NCI-H1436 (cell line): ENCODE results near the gene EPHX1.

Experiments
- DNase-seq: peaks from one replicate; lab custom pipeline; 2025; lab: John Stamatoyannopoulos, UW

EPHX1 gene

DNA sequence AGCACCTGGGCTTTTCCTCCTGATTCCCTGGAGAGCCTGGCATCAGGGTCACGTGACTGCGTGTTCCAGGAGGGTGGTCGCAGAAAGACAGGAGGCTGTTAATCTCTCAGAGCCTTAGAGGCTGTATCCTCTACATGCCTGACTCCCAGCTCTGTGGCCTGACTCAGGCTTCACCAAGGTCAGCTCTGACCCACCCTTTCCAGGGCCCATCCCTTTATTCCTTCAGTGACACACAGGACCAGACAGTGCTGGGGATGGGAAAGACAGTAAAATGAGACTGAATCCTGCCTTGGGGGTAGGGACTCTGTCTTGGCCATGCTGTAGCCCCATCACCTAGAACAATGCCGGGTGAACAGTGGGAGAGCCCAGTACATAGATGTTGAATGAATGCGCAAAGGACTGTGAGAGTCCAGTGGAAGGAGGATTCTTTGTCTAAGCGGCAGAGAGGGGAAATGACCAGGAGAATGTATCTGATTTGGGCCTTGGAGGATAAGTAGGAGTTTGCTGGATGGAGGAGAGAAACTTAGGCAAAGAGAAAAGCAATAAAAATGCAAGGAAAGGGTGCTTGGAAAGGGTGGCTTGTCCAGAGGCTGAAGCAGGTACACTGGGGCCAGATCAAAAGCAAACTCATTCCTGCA, 33.0 kb downstream of the EPHX1 start:
- DNase-seq: no peak

GRCh38 chr1:225843426-225843795, 33.5 kb downstream of the EPHX1 start:
- DNase-seq: no peak

DNA sequence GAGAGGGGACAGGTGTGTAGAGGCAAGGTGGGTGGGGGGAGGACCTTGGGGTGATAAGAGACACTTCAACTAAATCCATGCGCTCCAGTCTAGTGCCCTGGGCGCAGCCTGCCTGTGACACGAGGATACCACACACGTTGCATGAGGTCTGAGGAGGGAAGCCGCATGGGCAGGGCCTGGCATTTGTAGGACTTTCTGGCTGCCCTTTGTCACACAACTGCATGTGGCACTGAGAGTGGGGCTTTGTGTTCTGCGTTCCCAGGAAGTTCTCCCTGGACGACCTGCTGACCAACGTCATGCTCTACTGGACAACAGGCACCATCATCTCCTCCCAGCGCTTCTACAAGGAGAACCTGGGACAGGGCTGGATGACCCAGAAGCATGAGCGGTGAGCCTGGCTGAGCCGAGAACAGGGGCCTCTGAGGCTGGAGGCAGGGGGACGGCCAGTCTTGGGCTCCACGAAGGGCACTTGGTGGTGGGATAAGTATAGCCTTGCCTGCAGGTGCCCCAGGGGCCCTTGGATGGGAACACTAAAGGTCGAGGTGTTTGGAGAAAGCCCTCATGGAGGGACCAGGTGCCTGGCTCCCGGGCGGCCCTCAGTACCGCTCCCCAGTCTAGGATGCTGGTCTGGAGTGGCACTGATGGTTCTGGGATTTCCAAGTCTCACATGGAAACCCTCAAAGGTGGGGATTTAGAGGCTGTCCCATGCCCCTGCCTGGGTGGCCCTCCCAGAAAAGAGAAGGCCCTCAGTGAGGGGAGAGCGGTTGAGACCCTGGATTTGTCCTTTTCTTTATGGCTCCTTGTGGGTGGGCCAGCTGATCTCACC, 34.5 kb downstream of the EPHX1 start:
- DNase-seq: no peak

GRCh38 chr1:225845097-225845496, 35.2 kb downstream of the EPHX1 start:
- no peak for DNase-seq

- DNase-seq: peak; percentile 73
Measured at GRCh38 chr1:225845571-225846259, 35.8 kb downstream of the EPHX1 start.

DNA sequence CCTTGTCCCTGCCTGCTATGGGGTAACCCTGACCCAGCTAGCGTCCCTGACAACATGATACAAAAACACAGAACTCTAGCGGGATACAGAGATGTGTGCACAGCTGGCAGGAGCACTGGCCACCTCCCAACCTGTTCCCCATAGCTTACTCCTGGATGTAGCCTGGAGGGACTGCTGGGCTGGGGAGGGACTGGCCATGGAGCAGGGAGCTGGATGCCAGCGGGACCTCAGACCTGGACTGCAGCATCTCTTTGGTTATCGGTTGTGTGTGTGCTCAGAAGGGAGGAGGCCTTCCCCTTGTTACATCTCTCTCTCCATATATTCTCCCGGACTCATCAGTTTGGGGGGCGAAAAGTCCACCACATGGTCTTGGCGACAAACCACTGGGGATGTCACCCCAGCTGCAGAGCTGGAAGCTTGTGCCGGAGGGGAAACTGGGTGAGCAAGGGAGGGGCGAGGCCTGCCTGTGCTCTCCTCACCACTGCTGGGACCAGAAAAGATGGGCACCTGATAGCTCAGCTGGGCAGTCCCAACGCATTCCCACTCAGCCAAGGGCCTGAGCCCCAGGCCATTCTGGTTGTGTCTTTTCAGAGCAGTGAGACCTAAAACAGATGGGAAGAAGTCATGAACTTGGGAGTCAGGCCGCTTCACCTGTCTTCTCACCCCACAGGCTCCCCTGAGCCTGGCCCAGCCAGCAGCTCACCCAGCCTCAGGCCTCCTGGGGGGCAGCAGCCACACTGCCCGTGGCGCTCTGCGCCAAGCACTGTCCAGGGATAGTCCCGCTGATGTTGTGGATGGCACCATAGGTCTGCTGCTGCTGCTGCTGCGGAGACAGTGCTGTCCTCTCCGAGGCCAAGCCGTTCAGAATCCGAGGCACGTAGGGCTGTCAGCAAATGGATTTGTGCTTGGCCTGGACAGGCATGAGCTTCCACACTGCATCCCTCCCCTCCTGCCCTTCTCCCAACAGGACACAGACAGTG, 36.7 kb downstream of the EPHX1 start:
- DNase-seq: no peak

GRCh38 chr1:225847610-225848009, 37.7 kb downstream of the EPHX1 start:
- peak; percentile 25 for DNase-seq

DNA sequence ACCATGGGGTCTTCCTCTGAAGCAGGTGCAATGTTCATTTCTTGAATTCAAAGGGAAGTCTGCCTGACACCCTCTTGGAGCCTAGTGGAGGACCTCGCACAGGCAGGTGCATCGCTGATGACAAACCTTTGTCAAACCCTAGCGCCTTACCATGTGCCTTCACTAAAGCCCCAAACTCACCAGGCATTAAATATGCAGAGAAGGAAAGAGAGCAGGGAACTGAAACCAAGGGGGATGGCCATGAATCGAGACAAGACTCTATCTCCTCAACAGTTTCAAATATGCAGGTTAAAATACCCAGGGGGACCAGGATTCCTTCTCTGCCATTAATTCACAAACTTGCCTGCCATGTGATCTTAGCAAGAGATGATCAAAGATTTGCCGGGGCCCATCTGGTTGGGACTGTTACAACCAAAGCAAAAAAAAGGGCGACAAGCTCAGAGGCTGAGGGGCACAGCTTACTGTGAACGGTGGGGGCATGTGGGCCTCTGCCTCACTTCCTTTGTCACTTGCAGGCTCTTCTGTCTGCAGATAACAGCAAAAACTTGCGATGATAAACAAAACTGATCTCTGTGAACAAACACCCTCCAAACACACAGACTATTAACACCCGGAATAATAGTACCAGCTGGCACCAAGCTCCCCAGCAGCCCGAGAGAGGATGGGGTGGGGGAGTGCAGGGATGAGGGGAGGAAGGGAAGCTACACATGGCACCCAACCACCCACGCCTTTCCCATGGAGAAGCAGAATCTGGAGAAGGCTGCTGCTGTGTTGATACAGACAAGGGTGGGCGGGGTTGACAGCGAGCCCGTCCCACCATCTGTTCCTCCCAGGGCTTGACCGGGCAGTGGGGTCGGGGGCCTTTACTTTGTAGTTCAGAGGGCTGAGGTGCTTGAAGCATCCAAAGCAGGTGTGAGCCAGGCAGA, 38.4 kb downstream of the EPHX1 start:
- peak; percentile 29 for DNase-seq

DNA sequence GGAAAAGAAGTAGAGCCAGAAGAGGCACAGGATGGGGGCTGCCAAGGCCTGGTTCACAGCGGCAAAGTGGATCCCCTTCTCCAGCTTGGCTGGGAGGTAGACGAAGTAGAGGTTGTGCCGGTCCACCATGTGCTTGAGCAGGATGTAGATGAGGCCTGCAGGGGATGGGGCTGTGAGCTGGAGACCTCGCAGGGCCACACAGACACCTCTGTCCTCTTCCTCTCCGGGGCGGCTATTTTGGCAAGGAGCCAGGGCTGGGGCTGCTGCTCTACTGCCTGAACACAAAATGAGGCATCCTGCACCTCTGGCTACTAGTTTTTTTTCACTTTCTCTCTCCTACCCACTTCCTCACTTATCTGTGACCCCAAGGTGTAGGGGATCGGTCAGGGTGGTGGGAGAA, 40.0 kb downstream of the EPHX1 start:
- DNase-seq: no peak

DNA sequence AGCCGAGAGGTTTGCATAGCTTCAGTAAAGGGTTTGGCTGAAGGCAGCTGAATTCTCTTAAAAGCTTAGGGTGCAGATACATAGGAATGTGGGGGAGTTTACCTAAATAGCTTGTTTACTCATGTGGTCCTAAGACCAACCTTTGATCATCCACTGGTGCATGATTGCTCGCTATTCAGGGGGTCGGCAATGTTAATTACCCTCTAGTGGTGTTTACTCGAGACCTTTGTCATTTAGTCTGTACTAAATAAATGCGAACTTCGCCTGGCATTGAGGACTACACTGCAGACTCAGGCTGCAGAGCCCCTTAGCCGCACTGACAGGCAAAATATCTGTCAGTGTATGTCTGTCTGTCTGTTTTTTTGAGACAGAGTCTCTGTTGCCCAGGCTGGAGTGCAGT, 40.4 kb downstream of the EPHX1 start:
- DNase-seq: no peak

DNA sequence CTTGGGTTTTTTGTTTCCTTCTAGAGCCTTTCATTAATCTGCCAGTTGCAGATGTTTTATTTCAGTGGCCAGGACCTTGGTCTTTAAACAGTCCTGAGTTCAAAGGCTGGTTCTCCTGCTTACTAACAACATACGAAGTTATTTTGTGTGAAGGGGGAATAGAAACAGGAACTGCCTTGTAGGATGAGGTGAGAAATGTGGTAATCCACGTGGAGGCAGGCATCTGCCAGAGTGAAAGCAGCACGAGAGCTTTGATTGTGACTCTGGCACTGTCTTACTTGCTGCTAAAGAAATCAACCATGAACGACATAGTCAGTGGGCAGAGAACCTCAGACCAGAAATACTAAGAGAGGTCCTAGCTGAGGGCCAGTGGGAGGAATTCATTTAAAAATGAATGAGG, 41.9 kb downstream of the EPHX1 start:
- DNase-seq: no peak

DNA sequence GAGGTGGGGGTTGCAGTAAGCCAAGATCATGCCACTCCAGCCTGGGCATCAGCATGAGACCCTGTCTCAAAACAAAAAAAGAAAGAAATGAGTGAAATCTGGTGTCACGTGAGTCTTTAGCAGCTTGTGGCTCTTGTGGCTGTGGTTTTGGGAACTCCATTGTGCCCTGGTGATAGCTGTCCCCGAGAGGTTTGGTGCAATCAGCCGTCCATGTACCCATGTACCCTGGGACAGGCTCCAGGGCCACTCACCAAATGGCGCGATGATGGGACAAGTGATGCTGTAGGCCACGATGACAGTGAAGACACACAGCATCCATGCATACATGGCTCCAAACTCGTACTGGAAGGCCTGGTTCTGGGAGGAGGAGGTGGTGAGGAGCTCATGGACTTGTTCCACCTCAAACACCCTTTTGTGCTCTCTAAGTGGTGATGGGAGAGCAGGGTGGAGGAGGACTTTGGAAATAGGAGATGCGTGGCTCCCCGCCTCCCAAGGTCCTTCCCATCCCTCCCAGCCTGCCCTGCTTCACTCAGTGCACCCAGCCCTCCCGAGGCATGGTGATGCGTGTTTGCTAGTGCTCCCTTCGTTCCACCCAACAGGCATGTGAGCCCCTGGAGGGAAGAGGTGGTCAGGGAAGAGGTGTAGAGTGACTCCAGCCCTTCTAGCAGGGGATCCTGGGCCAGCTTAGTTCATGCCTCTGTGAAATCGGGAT, 42.6 kb downstream of the EPHX1 start:
- no peak for DNase-seq

DNA sequence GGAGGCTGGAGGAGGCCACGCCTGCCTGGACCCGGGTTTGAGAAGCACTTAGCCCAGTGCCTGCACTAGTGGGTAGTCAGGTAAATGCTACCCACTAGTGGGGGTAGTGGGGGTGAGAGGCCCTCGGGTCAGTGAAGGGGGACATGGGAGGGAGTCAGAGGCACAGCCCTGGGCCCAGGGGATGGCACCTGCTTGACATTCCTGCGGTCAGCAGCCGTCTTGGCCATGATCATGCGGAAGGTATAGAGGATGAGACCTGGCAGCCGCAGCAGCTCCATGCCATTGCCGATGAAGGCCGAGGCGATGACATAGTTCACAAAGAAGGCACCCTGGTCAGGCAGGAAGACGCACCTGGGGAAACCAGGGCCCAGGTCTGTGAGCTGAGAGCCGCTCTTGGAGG, 43.5 kb downstream of the EPHX1 start:
- DNase-seq: no peak

DNA sequence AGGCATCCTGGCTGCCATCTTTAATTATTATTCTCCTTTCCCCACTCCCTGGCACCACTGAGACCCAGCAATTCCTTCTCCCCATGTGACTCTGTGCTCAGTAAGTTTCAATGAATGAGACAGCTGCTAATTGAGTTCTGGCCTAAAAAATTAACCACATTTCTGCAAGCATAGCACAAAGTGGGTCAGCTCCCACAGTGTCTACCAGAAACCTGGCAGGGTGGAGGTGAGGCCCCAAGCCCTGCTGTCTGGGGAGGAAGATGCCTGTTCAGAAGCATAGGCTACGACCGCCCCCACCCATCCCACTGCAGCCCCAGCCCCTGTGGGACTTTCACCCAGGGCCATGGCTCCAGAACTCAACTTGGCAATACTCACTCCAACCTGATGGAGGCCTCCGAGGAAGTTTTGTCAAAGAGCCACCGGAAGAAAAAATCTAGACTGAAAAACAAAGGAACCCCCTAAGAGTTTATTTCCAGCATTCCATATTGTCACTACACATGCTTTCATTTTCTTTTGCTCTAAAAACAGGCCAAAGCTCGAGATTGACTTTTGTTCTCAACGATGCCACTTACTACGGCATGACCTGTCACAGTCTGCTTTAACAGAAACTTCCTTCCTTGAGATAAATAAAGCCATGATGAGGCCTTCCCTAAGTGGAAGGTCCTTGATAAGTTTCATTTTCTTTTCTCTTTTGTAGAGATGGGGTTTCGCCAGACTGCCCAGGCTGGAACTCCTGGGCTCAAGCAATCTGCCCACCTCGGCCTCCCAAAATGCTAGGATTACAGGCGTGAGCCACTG, 45.8 kb downstream of the EPHX1 start:
- DNase-seq: no peak

- no peak for DNase-seq
Measured at GRCh38 chr1:225857256-225857655, 47.3 kb downstream of the EPHX1 start.

DNA sequence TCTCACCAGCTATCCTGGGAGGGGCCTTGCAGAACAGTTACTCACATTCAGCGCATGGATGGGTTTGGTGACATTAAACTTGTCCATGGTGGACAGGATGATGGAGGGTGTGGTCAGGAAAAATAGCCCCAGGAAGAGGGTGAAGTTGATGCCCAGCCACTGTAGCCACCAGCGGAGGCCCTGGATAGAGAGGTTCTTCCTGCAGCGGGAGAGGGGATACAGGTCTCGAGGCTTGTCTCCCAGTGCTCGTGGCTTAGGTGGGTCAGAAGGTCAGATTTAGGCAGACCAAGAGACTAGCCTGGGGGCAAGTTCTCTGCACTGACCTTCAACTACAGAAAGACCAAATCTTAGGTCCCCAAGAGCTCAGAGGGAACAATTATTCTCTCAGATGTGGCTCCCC, 49.2 kb downstream of the EPHX1 start:
- DNase-seq: no peak

GRCh38 chr1:225860107-225860506, 50.2 kb downstream of the EPHX1 start:
- DNase-seq: no peak

DNA sequence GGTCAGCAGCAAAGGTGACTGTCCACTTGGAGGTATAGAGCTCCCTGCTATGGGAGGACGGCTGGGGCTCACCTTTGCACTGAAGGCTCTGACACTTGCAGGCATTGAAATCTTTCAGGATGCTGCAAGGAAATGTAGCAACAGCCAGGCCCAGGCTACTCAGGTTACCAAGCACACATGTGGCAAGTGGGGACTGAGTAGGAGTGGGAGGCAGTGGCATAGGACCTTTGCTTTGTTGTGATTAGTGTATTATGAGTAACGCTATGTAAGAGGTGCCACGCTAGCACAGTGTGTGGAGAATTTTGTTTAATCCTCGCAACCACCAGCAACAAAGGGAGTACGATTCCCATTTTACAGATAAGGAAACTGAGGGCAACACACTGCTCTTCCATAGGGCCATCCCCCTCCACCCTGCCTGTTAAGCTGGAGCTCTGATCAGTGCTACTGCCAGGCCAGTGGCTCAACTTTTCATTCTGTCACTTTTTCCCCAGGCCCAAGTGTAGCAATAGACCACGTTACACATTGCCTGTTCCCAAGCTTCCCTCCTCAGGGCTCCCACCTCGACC, 51.0 kb downstream of the EPHX1 start:
- no peak for DNase-seq
